ENCODE results near the gene MT1B. TPM values are rescaled to one million over a fixed set of nuclear protein-coding genes. Genes with fewer than 3 reads are reported as not detected.

Gene MT1B
- total RNA-seq, 1 donor from 2014 or later = not detected

DNA sequence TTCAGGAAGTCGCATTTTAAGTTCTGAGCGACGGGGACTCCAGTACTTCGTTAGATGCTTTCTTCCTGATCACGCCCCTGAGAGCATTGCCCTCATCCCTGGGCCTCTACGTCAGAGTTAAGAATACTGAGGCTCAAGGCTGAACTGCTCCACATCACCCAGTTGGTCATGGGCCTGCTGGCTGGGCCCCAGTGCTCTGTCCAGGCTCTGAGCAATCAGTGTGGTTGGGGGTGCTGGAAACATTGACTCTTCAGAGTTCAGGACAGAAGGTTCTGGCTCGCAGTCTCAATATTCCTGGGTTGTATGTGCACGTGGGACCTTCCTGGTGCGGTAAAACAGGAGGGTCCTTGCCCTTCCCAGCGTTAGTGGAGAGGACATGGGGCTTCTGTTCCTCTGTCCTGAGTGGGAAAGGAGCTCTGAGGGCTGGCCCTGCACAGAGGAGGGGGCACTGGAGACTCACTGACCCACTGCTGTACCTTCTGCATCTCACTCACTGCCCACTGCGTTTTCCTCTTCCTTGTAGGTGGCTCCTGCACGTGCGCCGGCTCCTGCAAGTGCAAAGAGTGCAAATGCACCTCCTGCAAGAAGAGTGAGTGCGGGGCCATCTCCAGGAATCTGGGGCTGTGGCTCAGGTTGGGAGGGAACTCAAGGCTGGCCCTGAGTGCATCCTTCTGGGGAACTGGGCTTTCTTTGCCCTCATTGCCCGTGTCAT is 25.6 kb upstream of the MT1B start:
- Mint-ChIP-seq H3K9me3 (no peaks in the 10 kb centered on the region), H3K27ac (peak overlapping the region; percentile 86), H3K4me3 (peak overlapping the region; percentile 90), H3K27me3 (peaks cover 15% of the 10 kb centered on the region), H3K36me3 (ENCODE audit: low read depth) (no peaks in the 10 kb centered on the region), H3K4me1 (peaks cover 25% of the 10 kb centered on the region)
- intact Hi-C loops (cut with micrococcal nuclease) = loop anchor here (1.0 kb wide), 2 partner anchors 9 to 18 kb away; partner anchors contain the start of gene MT2A
- DNase-seq = no peak

DNA sequence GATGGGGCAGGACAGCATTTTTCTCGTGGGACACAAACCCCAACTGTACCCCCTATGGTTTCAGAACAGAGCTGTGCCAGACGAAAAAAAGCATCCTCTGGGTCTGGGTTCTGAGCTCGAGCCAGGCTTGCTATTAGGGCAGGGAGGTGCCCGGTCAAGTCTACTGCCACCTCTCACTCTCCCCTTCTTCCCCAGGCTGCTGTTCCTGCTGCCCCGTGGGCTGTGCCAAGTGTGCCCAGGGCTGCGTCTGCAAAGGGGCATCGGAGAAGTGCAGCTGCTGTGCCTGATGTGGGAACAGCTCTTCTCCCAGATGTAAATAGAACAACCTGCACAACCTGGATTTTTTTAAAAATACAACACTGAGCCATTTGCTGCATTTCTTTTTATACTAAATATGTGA is 25.0 kb upstream of the MT1B start:
- H3K27ac Mint-ChIP-seq = no peak overlapping the region
- DNase-seq = no peak
- no peaks in the 10 kb centered on the region for H3K9me3 Mint-ChIP-seq
- H3K36me3 Mint-ChIP-seq (ENCODE audit: low read depth) = no peaks in the 10 kb centered on the region
- H3K4me3 Mint-ChIP-seq = peak overlapping the region; percentile 90
- H3K4me1 Mint-ChIP-seq = peaks cover 26% of the 10 kb centered on the region
- intact Hi-C loops (cut with micrococcal nuclease) = no loop called here
- H3K27me3 Mint-ChIP-seq = peaks cover 21% of the 10 kb centered on the region

DNA sequence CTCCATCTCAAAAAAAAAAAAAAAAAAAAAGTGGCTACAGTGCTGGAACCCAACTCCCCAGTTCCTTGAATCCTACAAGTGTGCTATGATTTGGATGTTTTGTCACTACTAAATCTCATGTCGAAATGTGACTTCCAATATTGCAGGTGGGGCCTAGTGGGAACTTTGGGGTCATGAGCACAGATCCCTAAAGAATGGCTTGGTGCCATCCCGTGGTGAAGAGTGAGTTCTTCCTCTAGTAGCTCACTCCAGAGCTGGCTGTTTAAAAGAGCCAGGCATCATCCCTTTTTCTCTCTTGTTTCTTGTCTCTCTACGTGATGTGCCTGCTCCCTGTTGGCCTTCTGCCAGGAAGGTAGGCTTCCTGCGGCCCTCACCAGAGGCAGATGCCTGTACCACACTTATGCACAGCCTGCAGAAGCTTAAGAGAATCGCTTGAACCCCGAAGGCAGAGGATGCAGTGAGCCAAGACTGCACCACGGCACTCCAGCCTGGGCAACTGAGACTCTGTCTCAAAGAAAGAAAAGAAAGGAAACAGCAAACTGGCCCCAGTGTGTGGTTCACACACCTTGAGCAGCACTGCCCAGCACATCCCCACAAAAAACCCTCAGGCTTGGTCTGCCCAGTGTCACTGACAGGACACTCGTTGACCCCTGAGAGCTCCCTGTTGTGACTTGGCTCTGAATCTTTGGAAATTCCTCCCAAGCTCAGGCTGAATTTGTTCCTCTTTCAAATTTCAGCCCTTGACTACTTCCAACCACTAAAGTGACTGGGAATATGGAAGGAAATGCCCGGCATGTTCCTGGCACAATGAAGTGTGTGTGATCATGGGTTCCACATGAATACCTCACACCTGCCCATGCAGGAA is 23.0 kb upstream of the MT1B start:
- intact Hi-C loops (cut with micrococcal nuclease) = no loop called here
- H3K36me3 Mint-ChIP-seq (ENCODE audit: low read depth) = no peaks in the 10 kb centered on the region
- H3K27ac Mint-ChIP-seq = no peak overlapping the region
- no peaks in the 10 kb centered on the region for H3K9me3 Mint-ChIP-seq
- H3K27me3 Mint-ChIP-seq = peaks cover 37% of the 10 kb centered on the region
- H3K4me1 Mint-ChIP-seq = peaks cover 33% of the 10 kb centered on the region
- H3K4me3 Mint-ChIP-seq = no peak overlapping the region
- no peak for DNase-seq

DNA sequence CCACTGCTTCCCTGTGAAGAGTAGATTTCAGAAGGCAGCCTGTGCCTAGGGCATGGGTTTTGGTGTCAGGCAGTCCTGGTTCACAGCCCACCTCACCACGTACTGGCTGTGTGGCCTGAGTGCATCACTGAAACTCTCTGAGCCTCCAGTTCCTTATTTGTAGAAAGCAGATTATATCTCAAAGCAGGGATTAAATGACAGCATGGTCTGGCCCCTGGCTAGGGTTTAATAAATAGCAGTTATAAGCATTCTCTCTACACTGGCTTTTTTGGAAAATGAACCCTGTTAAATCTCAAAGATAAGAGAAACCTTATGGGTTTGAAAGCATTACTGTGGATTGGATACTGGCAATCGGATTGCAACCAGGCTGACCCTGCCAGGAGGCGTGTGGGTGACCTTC is 22.2 kb upstream of the MT1B start:
- intact Hi-C loops (cut with micrococcal nuclease) = no loop called here
- Mint-ChIP-seq H3K36me3 (ENCODE audit: low read depth) (no peaks in the 10 kb centered on the region), H3K4me1 (peaks cover 36% of the 10 kb centered on the region), H3K27me3 (peaks cover 45% of the 10 kb centered on the region), H3K27ac (no peak overlapping the region), H3K4me3 (no peak overlapping the region), H3K9me3 (no peaks in the 10 kb centered on the region)
- no peak for DNase-seq

DNA sequence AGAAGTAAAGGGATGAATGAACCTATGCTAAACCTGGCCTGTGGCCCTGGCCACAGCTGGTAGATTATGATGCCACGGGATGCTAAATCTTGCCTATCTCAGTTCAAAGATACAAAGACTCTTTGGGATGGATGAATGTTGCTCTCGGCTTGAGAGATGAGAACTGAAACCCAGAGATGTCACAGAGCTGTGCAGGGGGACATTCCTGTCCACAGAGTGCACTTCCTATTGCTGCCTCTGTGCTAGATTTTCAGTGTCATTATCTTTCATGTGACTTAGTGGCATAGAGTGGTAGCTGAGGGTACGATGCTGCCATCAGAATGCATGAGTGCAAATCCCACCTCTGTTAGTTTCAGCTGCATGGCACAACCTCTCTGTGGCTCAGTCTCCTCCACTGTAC is 21.6 kb upstream of the MT1B start:
- H3K9me3 Mint-ChIP-seq = no peaks in the 10 kb centered on the region
- H3K36me3 Mint-ChIP-seq (ENCODE audit: low read depth) = peaks cover 3% of the 10 kb centered on the region
- peaks cover 51% of the 10 kb centered on the region for H3K27me3 Mint-ChIP-seq
- no peak overlapping the region for H3K4me3 Mint-ChIP-seq
- DNase-seq = no peak
- intact Hi-C loops (cut with micrococcal nuclease) = no loop called here
- H3K4me1 Mint-ChIP-seq = peaks cover 37% of the 10 kb centered on the region
- H3K27ac Mint-ChIP-seq = no peak overlapping the region

GRCh38 chr16:56631197-56631596 is 20.5 kb upstream of the MT1B start:
- peaks cover 58% of the 10 kb centered on the region for H3K27me3 Mint-ChIP-seq
- H3K4me3 Mint-ChIP-seq = no peak overlapping the region
- DNase-seq = no peak
- peaks cover 35% of the 10 kb centered on the region for H3K4me1 Mint-ChIP-seq
- no peaks in the 10 kb centered on the region for H3K9me3 Mint-ChIP-seq
- intact Hi-C loops (cut with micrococcal nuclease) = no loop called here
- H3K27ac Mint-ChIP-seq = no peak overlapping the region
- H3K36me3 Mint-ChIP-seq (ENCODE audit: low read depth) = peaks cover 3% of the 10 kb centered on the region

DNA sequence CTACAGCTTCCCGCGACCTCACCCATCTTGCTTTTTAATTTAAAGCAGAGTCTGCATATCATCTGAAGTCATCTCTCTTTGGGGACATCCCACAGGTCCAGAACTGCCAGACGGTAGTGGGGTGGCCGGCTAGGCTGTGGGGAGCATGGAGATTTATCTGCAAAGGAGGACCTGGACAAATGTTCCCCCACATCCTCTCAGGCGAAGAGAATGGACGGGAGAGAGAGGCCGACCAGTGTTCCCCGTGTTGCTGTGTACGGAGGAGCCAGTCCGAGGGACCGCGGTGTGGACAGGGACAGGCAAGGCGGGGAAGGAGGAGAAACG is 19.9 kb upstream of the MT1B start:
- intact Hi-C loops (cut with micrococcal nuclease) = no loop called here
- no peak for DNase-seq
- Mint-ChIP-seq H3K27me3 (peaks cover 64% of the 10 kb centered on the region), H3K27ac (no peak overlapping the region), H3K9me3 (no peaks in the 10 kb centered on the region), H3K4me3 (peak overlapping the region; percentile 74), H3K36me3 (ENCODE audit: low read depth) (peaks cover 3% of the 10 kb centered on the region), H3K4me1 (peaks cover 33% of the 10 kb centered on the region)

GRCh38 chr16:56632156-56632847 is 19.4 kb upstream of the MT1B start, which contains the start of gene MT1M:
MT1M (plus strand) TSS chr16:56632659; CDS start chr16:56632732, 73 bp downstream.
- Mint-ChIP-seq H3K4me3 (peak within 1 kb of the TSS; percentile 74), H3K4me1 (peaks cover 33% of the 10 kb centered on the region), H3K36me3 (ENCODE audit: low read depth) (peaks cover 3% of the 10 kb centered on the region), H3K27ac (no peak within 1 kb of the TSS), H3K9me3 (no peaks in the 10 kb centered on the region), H3K27me3 (peaks cover 69% of the 10 kb centered on the region)
- DNase-seq = no peak
- intact Hi-C loops (cut with micrococcal nuclease) = no loop called here

GRCh38 chr16:56632848-56633365 is 18.8 kb upstream of the MT1B start:
- H3K4me1 Mint-ChIP-seq = peaks cover 36% of the 10 kb centered on the region
- peak overlapping the region; percentile 66 for H3K4me3 Mint-ChIP-seq
- no peak for DNase-seq
- peaks cover 76% of the 10 kb centered on the region for H3K27me3 Mint-ChIP-seq
- H3K9me3 Mint-ChIP-seq = no peaks in the 10 kb centered on the region
- intact Hi-C loops (cut with micrococcal nuclease) = no loop called here
- peaks cover 3% of the 10 kb centered on the region for H3K36me3 Mint-ChIP-seq (ENCODE audit: low read depth)
- no peak overlapping the region for H3K27ac Mint-ChIP-seq

DNA sequence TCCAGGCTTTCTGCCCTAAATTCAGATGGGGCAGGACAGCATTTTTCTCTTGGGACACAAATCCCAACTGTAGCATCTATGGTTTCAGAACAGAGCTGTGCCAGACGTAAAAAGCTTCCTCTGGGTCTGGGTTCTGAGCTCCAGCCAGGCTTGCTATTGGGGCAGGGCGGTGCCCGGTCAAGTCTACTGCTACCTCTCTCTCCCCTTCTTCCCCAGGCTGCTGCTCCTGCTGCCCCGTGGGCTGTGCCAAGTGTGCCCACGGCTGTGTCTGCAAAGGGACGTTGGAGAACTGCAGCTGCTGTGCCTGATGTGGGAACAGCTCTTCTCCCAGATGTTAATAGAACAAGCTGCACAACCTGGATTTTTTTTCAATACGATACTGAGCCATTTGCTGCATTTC is 18.2 kb upstream of the MT1B start:
- H3K27ac Mint-ChIP-seq = no peak overlapping the region
- H3K4me1 Mint-ChIP-seq = peaks cover 38% of the 10 kb centered on the region
- peaks cover 79% of the 10 kb centered on the region for H3K27me3 Mint-ChIP-seq
- intact Hi-C loops (cut with micrococcal nuclease) = no loop called here
- H3K4me3 Mint-ChIP-seq = no peak overlapping the region
- no peaks in the 10 kb centered on the region for H3K9me3 Mint-ChIP-seq
- peaks cover 3% of the 10 kb centered on the region for H3K36me3 Mint-ChIP-seq (ENCODE audit: low read depth)
- no peak for DNase-seq

GRCh38 chr16:56634715-56635440 is 16.8 kb upstream of the MT1B start:
- peaks cover 37% of the 10 kb centered on the region for H3K4me1 Mint-ChIP-seq
- no peak for DNase-seq
- H3K36me3 Mint-ChIP-seq (ENCODE audit: low read depth) = peaks cover 3% of the 10 kb centered on the region
- H3K27me3 Mint-ChIP-seq = peaks cover 90% of the 10 kb centered on the region
- no peak overlapping the region for H3K27ac Mint-ChIP-seq
- intact Hi-C loops (cut with micrococcal nuclease) = no loop called here
- no peaks in the 10 kb centered on the region for H3K9me3 Mint-ChIP-seq
- H3K4me3 Mint-ChIP-seq = peak overlapping the region; percentile 81

DNA sequence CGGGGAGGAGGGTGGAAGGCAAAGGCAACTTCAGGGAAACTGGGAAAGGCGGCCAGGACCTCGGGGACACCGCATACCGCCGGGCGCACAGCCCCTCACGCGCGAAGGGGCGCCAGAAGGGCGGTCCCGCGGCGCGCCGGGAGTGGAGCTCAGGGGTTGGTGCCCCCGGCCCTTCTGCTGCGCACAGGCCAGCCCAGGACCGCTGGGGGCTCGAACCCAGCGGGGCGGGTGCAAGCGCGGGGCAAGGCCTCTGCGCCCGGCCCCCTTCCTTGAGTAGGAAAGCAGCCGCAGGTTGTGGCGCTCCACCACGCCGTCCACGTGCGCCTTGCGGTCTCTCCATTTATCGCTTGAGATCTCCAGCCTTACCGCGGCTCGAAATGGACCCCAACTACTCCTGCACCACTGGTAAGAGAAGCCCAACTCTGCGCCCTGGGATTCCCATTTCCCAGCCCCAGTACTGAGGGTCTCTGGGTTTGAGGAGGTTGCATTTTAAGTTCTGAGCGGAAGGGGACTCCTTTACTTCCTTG is 16.2 kb upstream of the MT1B start:
- DNase-seq = peak; percentile 73
- peak overlapping the region; percentile 81 for H3K4me3 Mint-ChIP-seq
- peaks cover 31% of the 10 kb centered on the region for H3K4me1 Mint-ChIP-seq
- H3K27ac Mint-ChIP-seq = no peak overlapping the region
- intact Hi-C loops (cut with micrococcal nuclease) = no loop called here
- peaks cover 90% of the 10 kb centered on the region for H3K27me3 Mint-ChIP-seq
- H3K9me3 Mint-ChIP-seq = no peaks in the 10 kb centered on the region
- peaks cover 3% of the 10 kb centered on the region for H3K36me3 Mint-ChIP-seq (ENCODE audit: low read depth)
